Measurements from ENCODE around the gene PABPN1L. TPM values are rescaled to one million over a fixed set of nuclear protein-coding genes. Genes with fewer than 3 reads are reported as not detected.
"Not testable (repeated sequence)": the region's sequence is repeated elsewhere in the genome, so short reads cannot be mapped to it uniquely, and the experiment has no call there.

PABPN1L gene
- total and polyA plus RNA-seq, 2 of the 8 experiments (the other 6 are each of a cell fraction or from before 2014, with no cell fraction given), result not detected

GRCh38 chr16:88894266-88894665 is 27.8 kb upstream of the PABPN1L start:
- CTCF ChIA-PET (ENCODE audit: partially characterized antibody), result interaction anchor here (0.7 to 1.4 kb wide), 2 partner anchors 37 to 51 kb away, joined by 3 to 4 read pairs; partner anchors contain the start of genes GALNS and TRAPPC2L
- POLR2A ChIA-PET (ENCODE audit: partially characterized antibody); H3K4me3 ChIP-seq (ENCODE audit: extremely low read depth in 1 of 4, insufficient read depth in 2 of 4, low read depth in 3 of 4, low read length in 4 of 4); H3K9me3 ChIP-seq (ENCODE audit: insufficient read depth in 2 of 2, low read depth in 1 of 2, low read length in 1 of 2); H3K23ac ChIP-seq (ENCODE audit: insufficient read length); H3K23me2 ChIP-seq (ENCODE audit: low read depth, low read length); H3K9ac ChIP-seq (replicated peaks in 1 of 4; ENCODE audit: extremely low read depth in 1 of 4, low read depth in 3 of 4, low read length in 3 of 4); H3K4ac ChIP-seq (replicated peaks; ENCODE audit: insufficient read length, low read depth, low read length); H2BK5ac ChIP-seq (ENCODE audit: low read depth, low read length); FAIRE-seq; H3K36me3 ChIP-seq (ENCODE audit: control insufficient read depth in 2 of 4, insufficient read depth in 4 of 4, low read length in 3 of 4); H3K14ac ChIP-seq (ENCODE audit: insufficient read length); H4K8ac ChIP-seq (ENCODE audit: extremely low read depth, insufficient read depth, low read length); H2AK5ac ChIP-seq (ENCODE audit: low read depth, low read length); H3K4me1 ChIP-seq (replicated peaks in 1 of 4; ENCODE audit: control insufficient read depth in 3 of 4, insufficient read depth in 4 of 4, low read length in 3 of 4); H3K4me2 ChIP-seq (ENCODE audit: insufficient read depth in 1 of 2, low read depth in 2 of 2, low read length in 2 of 2); H2AFZ ChIP-seq (ENCODE audit: low read length); H3K79me2 ChIP-seq (ENCODE audit: control insufficient read depth in 1 of 2, insufficient read depth in 2 of 2, low read length in 2 of 2); H3K27ac ChIP-seq (ENCODE audit: low read depth, low read length); H2BK12ac ChIP-seq (ENCODE audit: low read depth, low read length); H3K56ac ChIP-seq (replicated peaks; ENCODE audit: insufficient read length, low read depth, low read length); H4K5ac ChIP-seq (ENCODE audit: insufficient read length, low read depth, low read length); H3K18ac ChIP-seq (ENCODE audit: extremely low read depth, low read length); H3K27me3 ChIP-seq (replicated peaks in 1 of 4; ENCODE audit: control insufficient read depth in 3 of 4, extremely low read depth in 1 of 4, insufficient read depth in 3 of 4, low read length in 3 of 4); H2BK20ac ChIP-seq (ENCODE audit: low read length); H2BK120ac ChIP-seq (replicated peaks; ENCODE audit: low read depth, low read length); DNase-seq (ENCODE audit: low read depth in 1 of 2, low spot score in 2 of 2); H4K20me1 ChIP-seq (replicated peaks in 1 of 2; ENCODE audit: control insufficient read depth in 1 of 2, insufficient read depth in 2 of 2, low read length in 2 of 2); H4K91ac ChIP-seq (replicated peaks; ENCODE audit: insufficient read length, low read length); H3K79me1 ChIP-seq (ENCODE audit: low read depth, low read length); H2BK15ac ChIP-seq (ENCODE audit: low read length): not testable (repeated sequence)
- WGBS, 2 experiments (ENCODE audit: extremely low coverage in 1 of 2, insufficient coverage in 1 of 2, insufficient read length in 1 of 2, insufficient replicate concordance in 2 of 2, low coverage in 1 of 2, low lambda C conversion rate in 2 of 2, missing lambda C conversion rate in 1 of 2), result 93% methylated on average over 3 of the region's 6 CpGs; no CpG with 5 or more reads in 1 of the 2 experiments

All from H1 (cell line).